GM12864 (cell line): ENCODE results near the gene PHF11.

Source experiments
- DNase-seq: peaks from one replicate; pipeline ENCODE4 v3.0.0-alpha.2; 2011; ENCODE audit warnings: low read depth
- H3K4me3 ChIP-seq: 2 replicates; pipeline ENCODE4 v1.5.1; 2011; ENCODE audit warnings: mild to moderate bottlenecking, low read depth, low read length, control low read depth
- CTCF ChIP-seq: IDR thresholded peaks from 2 replicates; pipeline ENCODE4 v1.5.1; 2011; ENCODE audit warnings: low read depth, mild to moderate bottlenecking, moderate library complexity, low read length, control low read depth, inconsistent platforms; ENCODE audit errors: missing control alignments

Gene PHF11

GRCh38 chr13:49495783-49496762 lies at the start of gene PHF11:
Gene PHF11, plus strand, starts transcription at chr13:49495953. Its CDS starts 49 bp downstream, at chr13:49496002.
- H3K4me3 ChIP-seq, result peak within 1 kb of the TSS; percentile 59
- no peak for TF ChIP-seq CTCF
- peak; percentile 88 for DNase-seq

- DNase-seq, result no peak
- TF ChIP-seq CTCF, result no peak
- H3K4me3 ChIP-seq, result no peak overlapping the region
These were observed 49.3 kb upstream of the PHF11 start for GRCh38 chr13:49446473-49446872.

- no peak overlapping the region for H3K4me3 ChIP-seq
- no peak for DNase-seq
- TF ChIP-seq CTCF, result no peak
These were observed 47.0 kb upstream of the PHF11 start for GRCh38 chr13:49448753-49449152.

GRCh38 chr13:49450105-49450819 lies 45.5 kb upstream of the PHF11 start:
- H3K4me3 ChIP-seq, result no peak overlapping the region
- no peak for TF ChIP-seq CTCF
- no peak for DNase-seq

- H3K4me3 ChIP-seq, result no peak overlapping the region
- no peak for TF ChIP-seq CTCF
- DNase-seq, result no peak
These were observed 42.9 kb upstream of the PHF11 start for GRCh38 chr13:49452725-49453457.

- TF ChIP-seq CTCF, result no peak
- no peak for DNase-seq
- H3K4me3 ChIP-seq, result no peak overlapping the region
These were observed 42.3 kb upstream of the PHF11 start for GRCh38 chr13:49453465-49453864.
